Hematopoietic multipotent progenitor cell treated with erythropoietin and hydrocortisone succinate and interleukin-3 and kit ligand, for 17 days (in vitro differentiated cells): Measurements from ENCODE around the gene WDR53.
"Not testable (repeated sequence)": the region's sequence is repeated elsewhere in the genome, so short reads cannot be mapped to it uniquely, and the experiment has no call there.

ENCODE experiments used
- DNase-seq: peaks from one replicate; pipeline ENCODE4 v3.0.0-alpha.2; 2015; ENCODE audit warnings: low spot score

The WDR53 gene

GRCh38 chr3:196558476-196558875 is 9.9 kb downstream of the WDR53 start:
- no peak for DNase-seq

- no peak for DNase-seq
Observed at GRCh38 chr3:196557236-196557635, 11.1 kb downstream of the WDR53 start.

GRCh38 chr3:196555295-196555694 is 13.1 kb downstream of the WDR53 start:
- no peak for DNase-seq

GRCh38 chr3:196554205-196554604 is 14.1 kb downstream of the WDR53 start:
- no peak for DNase-seq

GRCh38 chr3:196553551-196553950 is 14.8 kb downstream of the WDR53 start:
- DNase-seq = no peak

GRCh38 chr3:196552253-196552652 is 16.1 kb downstream of the WDR53 start:
- no peak for DNase-seq

GRCh38 chr3:196550172-196550571 is 18.2 kb downstream of the WDR53 start:
- DNase-seq = not testable (repeated sequence)

GRCh38 chr3:196549312-196549711 is 19.0 kb downstream of the WDR53 start:
- not testable (repeated sequence) for DNase-seq

GRCh38 chr3:196547067-196547466 is 21.3 kb downstream of the WDR53 start:
- no peak for DNase-seq

GRCh38 chr3:196546537-196546936 is 21.8 kb downstream of the WDR53 start:
- DNase-seq = no peak

GRCh38 chr3:196544491-196544992 is 23.8 kb downstream of the WDR53 start:
- DNase-seq = no peak

- no peak for DNase-seq
Observed at GRCh38 chr3:196541684-196542445, 26.5 kb downstream of the WDR53 start.

GRCh38 chr3:196537319-196537984 is 30.9 kb downstream of the WDR53 start:
- DNase-seq = peak; percentile 54

GRCh38 chr3:196533260-196533681 is 35.1 kb downstream of the WDR53 start:
- DNase-seq = no peak

- no peak for DNase-seq
Observed at GRCh38 chr3:196531418-196531817, 36.9 kb downstream of the WDR53 start.

GRCh38 chr3:196528639-196529233 is 39.6 kb downstream of the WDR53 start:
- DNase-seq = peak; percentile 71

GRCh38 chr3:196525141-196525540 is 43.2 kb downstream of the WDR53 start:
- no peak for DNase-seq

GRCh38 chr3:196524527-196524926 is 43.8 kb downstream of the WDR53 start:
- DNase-seq = no peak

GRCh38 chr3:196523841-196524240 is 44.5 kb downstream of the WDR53 start:
- DNase-seq = no peak

GRCh38 chr3:196521291-196521690 is 47.1 kb downstream of the WDR53 start:
- not testable (repeated sequence) for DNase-seq

- DNase-seq = no peak
Observed at GRCh38 chr3:196519718-196520082, 48.7 kb downstream of the WDR53 start.

- DNase-seq = peak; percentile 78
Observed at GRCh38 chr3:196518966-196519717, 49.2 kb downstream of the WDR53 start.
